ENCODE data around the gene UBR4. TPM values are rescaled to one million over a fixed set of nuclear protein-coding genes. Genes with fewer than 3 reads are reported as not detected.
"Not testable (repeated sequence)": the region's sequence is repeated elsewhere in the genome, so short reads cannot be mapped to it uniquely, and the experiment has no call there.

UBR4 gene
- total RNA-seq, 1 experiment from 2014 or later: 126 TPM

DNA sequence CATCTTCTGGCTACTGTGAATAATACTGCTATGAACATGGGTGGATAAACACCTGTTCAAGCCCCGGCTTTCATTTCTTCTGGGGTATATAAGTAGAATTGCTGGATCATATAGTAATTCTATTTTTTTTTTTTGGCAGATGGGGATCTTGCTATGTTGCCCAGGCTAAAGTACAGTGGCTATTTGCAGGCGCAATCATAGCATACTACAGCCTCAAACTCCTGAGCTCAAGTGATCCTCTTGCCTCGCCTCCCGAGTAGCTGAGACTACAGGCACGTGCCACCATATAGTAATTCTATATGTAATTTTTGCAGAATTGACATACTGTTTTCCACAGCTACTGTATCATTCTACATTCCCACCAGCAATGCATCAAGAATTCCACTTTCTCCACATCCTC is 27.8 kb downstream of the UBR4 start:
- in situ Hi-C loops (cut with HindIII; ENCODE audit: low pct_unique_long_range_greater_than_20kb, low sequenced_read_pairs) (no loop called here), intact Hi-C loops (cut with micrococcal nuclease; ENCODE audit: unreplicated experiment) (no loop called here)
- TF ChIP-seq SIN3A (IDR thresholded peaks at IDR 0.05; ENCODE audit: borderline replicate concordance, insufficient read depth, low read depth, low read length) (no peak), POLR2AphosphoS5 (IDR thresholded peaks at IDR 0.05; ENCODE audit: low read depth, low read length) (no peak), TCF7L2 (IDR thresholded peaks at IDR 0.05; ENCODE audit: low read depth, low read length) (no peak)
- TF ChIP-seq, protein P1, sequence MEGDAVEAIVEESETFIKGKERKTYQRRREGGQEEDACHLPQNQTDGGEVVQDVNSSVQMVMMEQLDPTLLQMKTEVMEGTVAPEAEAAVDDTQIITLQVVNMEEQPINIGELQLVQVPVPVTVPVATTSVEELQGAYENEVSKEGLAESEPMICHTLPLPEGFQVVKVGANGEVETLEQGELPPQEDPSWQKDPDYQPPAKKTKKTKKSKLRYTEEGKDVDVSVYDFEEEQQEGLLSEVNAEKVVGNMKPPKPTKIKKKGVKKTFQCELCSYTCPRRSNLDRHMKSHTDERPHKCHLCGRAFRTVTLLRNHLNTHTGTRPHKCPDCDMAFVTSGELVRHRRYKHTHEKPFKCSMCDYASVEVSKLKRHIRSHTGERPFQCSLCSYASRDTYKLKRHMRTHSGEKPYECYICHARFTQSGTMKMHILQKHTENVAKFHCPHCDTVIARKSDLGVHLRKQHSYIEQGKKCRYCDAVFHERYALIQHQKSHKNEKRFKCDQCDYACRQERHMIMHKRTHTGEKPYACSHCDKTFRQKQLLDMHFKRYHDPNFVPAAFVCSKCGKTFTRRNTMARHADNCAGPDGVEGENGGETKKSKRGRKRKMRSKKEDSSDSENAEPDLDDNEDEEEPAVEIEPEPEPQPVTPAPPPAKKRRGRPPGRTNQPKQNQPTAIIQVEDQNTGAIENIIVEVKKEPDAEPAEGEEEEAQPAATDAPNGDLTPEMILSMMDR (IDR thresholded peaks at IDR 0.05): no peak
- TF ChIP-seq, protein P2, sequence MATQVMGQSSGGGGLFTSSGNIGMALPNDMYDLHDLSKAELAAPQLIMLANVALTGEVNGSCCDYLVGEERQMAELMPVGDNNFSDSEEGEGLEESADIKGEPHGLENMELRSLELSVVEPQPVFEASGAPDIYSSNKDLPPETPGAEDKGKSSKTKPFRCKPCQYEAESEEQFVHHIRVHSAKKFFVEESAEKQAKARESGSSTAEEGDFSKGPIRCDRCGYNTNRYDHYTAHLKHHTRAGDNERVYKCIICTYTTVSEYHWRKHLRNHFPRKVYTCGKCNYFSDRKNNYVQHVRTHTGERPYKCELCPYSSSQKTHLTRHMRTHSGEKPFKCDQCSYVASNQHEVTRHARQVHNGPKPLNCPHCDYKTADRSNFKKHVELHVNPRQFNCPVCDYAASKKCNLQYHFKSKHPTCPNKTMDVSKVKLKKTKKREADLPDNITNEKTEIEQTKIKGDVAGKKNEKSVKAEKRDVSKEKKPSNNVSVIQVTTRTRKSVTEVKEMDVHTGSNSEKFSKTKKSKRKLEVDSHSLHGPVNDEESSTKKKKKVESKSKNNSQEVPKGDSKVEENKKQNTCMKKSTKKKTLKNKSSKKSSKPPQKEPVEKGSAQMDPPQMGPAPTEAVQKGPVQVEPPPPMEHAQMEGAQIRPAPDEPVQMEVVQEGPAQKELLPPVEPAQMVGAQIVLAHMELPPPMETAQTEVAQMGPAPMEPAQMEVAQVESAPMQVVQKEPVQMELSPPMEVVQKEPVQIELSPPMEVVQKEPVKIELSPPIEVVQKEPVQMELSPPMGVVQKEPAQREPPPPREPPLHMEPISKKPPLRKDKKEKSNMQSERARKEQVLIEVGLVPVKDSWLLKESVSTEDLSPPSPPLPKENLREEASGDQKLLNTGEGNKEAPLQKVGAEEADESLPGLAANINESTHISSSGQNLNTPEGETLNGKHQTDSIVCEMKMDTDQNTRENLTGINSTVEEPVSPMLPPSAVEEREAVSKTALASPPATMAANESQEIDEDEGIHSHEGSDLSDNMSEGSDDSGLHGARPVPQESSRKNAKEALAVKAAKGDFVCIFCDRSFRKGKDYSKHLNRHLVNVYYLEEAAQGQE (IDR thresholded peaks at IDR 0.05; ENCODE audit: insufficient read depth in 1 of 2, low read depth in 2 of 2, low read length in 1 of 2): no peak
- BruUV-seq (replicated peaks): no TSS peak
- ChIA-PET POLR2A (interaction anchor here (0.6 kb wide), 1 partner anchor 14 kb away, joined by 3 read pairs; no protein-coding TSS in a partner anchor), CTCF (no interaction called here)
- H3K4me1 ChIP-seq (ENCODE audit: control insufficient read depth, insufficient read depth, low read length): no peaks in the 10 kb centered on the region
- H3K27ac ChIP-seq (ENCODE audit: low read length): no peak overlapping the region
- no peaks in the 10 kb centered on the region for H3K9me3 ChIP-seq (ENCODE audit: control insufficient read depth, insufficient read depth, low read depth, low read length)
- DNase-seq (ENCODE audit: low read depth, low spot score) (no peak), ATAC-seq (no peak)
- H3K4me3 ChIP-seq (ENCODE audit: low read depth in 2 of 2, low read length in 2 of 2): no peak overlapping the region
- H3K36me3 ChIP-seq (ENCODE audit: control insufficient read depth, insufficient read depth, low read length): peaks cover 64% of the 10 kb centered on the region
- no peaks in the 10 kb centered on the region for H3K27me3 ChIP-seq (ENCODE audit: control insufficient read depth, insufficient read depth, low read length)

DNA sequence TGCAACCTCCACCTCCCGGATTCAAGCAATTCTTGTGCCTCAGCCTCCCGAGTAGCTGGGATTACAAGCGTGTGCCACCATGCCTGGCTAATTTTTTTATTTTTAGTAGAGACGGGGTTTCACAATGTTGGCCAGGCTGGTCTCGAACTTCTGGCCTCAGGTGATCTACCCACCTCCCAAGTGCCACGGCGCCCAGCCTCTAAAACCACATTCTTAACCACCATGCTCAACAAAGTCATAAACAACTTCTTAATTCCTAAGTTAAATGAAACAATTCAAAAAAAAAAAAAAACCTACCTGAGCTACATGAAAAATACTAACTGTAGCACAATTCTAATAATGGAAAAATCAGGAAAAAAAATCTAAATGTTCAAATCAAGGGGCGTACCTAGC is 29.8 kb downstream of the UBR4 start:
- intact Hi-C loops (cut with micrococcal nuclease; ENCODE audit: unreplicated experiment); BruUV-seq (replicated peaks); H3K4me1 ChIP-seq (ENCODE audit: control insufficient read depth, insufficient read depth, low read length); in situ Hi-C loops (cut with HindIII; ENCODE audit: low pct_unique_long_range_greater_than_20kb, low sequenced_read_pairs); CTCF ChIA-PET; ATAC-seq; H3K4me3 ChIP-seq (ENCODE audit: low read depth in 2 of 2, low read length in 2 of 2); H3K9me3 ChIP-seq (ENCODE audit: control insufficient read depth, insufficient read depth, low read depth, low read length); H3K27ac ChIP-seq (ENCODE audit: low read length); H3K27me3 ChIP-seq (ENCODE audit: control insufficient read depth, insufficient read depth, low read length); DNase-seq (ENCODE audit: low read depth, low spot score): not testable (repeated sequence)
- POLR2A ChIA-PET: interaction anchor here (0.6 kb wide), 1 partner anchor 29 kb away, joined by 4 read pairs; no protein-coding TSS in a partner anchor
- peaks cover 59% of the 10 kb centered on the region for H3K36me3 ChIP-seq (ENCODE audit: control insufficient read depth, insufficient read depth, low read length)

DNA sequence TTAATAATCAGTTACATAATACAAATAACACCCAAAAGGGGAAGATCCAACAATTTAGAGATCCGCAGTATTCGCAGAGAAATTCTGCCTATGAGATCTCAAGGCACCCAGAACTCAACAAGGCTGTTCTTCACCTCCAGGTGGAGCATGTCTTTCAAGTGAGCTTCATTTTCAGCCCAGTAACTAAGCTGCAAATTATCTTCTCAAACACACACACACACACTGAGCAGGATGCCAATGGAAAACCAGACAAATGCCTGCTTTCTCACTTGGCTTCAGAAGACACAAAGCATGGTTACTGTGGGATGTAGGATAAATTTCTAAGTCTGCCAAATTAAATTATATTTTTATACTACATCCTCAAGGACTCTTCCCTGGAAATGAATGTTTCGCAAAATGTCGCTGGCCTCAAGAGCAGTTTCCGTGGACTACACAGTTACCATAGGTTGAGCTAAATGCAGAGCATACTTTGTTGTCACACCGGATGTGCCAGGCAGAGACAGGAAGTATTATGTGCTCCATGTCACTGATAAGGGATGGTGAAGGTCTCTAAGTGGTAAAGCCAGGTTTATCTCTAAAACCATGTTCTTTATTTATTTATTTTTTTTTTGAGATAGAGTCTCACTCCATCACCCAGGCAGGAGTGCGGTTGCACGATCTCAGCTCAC is 30.3 kb downstream of the UBR4 start:
- POLR2A ChIA-PET: no interaction called here
- H3K36me3 ChIP-seq (ENCODE audit: control insufficient read depth, insufficient read depth, low read length): peaks cover 62% of the 10 kb centered on the region
- peak; percentile 7 for DNase-seq (ENCODE audit: low read depth, low spot score)

More for the DNA sequence above, 30.3 kb downstream of the UBR4 start:
- Histone ChIP-seq H3K27me3 (ENCODE audit: control insufficient read depth, insufficient read depth, low read length) (no peaks in the 10 kb centered on the region), H3K4me1 (ENCODE audit: control insufficient read depth, insufficient read depth, low read length) (no peaks in the 10 kb centered on the region), H3K27ac (ENCODE audit: low read length) (no peak overlapping the region), H3K4me3 (ENCODE audit: low read depth in 2 of 2, low read length in 2 of 2) (no peak overlapping the region), H3K9me3 (ENCODE audit: control insufficient read depth, insufficient read depth, low read depth, low read length) (no peaks in the 10 kb centered on the region)
- CTCF ChIA-PET: interaction anchor here (0.5 kb wide), 1 partner anchor 266 kb away, joined by 3 read pairs; no protein-coding TSS in a partner anchor
- TF ChIP-seq, protein P1 (IDR thresholded peaks at IDR 0.05): peak; percentile 51
- no peak for TF ChIP-seq POLR2AphosphoS5 (IDR thresholded peaks at IDR 0.05; ENCODE audit: low read depth, low read length)
- peak; percentile 69; the same call in 1 of the 2 replicates for ATAC-seq
- in situ Hi-C loops (cut with HindIII; ENCODE audit: low pct_unique_long_range_greater_than_20kb, low sequenced_read_pairs) (no loop called here), intact Hi-C loops (cut with micrococcal nuclease; ENCODE audit: unreplicated experiment) (no loop called here)
- no TSS peak for BruUV-seq (replicated peaks)

All from Panc1 (cell line).